ENCODE results near the gene CRYL1. TPM values are rescaled to one million over a fixed set of nuclear protein-coding genes. Genes with fewer than 3 reads are reported as not detected.

CRYL1 gene
- total RNA-seq, 6 experiments from 2014 or later = 10.9 to 13.2 (median 12.0) TPM

- peaks cover 24% of the 10 kb centered on the region for H3K4me1 Mint-ChIP-seq (ENCODE audit: low read depth)
- TF ChIP-seq CTCF (IDR thresholded peaks at IDR 0.05) = no peak
- no peak for DNase-seq
- peaks cover 14% of the 10 kb centered on the region for H3K36me3 Mint-ChIP-seq (ENCODE audit: low read depth)
- peak overlapping the region; percentile 90 for H3K4me3 Mint-ChIP-seq
- H3K27ac Mint-ChIP-seq = peak overlapping the region; percentile 94
- peaks cover 25% of the 10 kb centered on the region for H3K9me3 Mint-ChIP-seq
- peaks cover 3% of the 10 kb centered on the region for H3K27me3 Mint-ChIP-seq (ENCODE audit: insufficient read depth)
Measured at GRCh38 chr13:20567881-20568528, 42.3 kb upstream of the CRYL1 start.

GRCh38 chr13:20566898-20567874 lies 41.5 kb upstream of the CRYL1 start, which contains the start of gene IFT88:
TSS of gene IFT88 (plus strand) at chr13:20567157. CDS start at chr13:20574386, 7,229 bp downstream.
- peaks cover 24% of the 10 kb centered on the region for H3K4me1 Mint-ChIP-seq (ENCODE audit: low read depth)
- DNase-seq = peak; percentile 87
- H3K4me3 Mint-ChIP-seq = peak within 1 kb of the TSS; percentile 90
- H3K36me3 Mint-ChIP-seq (ENCODE audit: low read depth) = peaks cover 14% of the 10 kb centered on the region
- TF ChIP-seq CTCF (IDR thresholded peaks at IDR 0.05) = peak; percentile 51
- peaks cover 3% of the 10 kb centered on the region for H3K27me3 Mint-ChIP-seq (ENCODE audit: insufficient read depth)
- H3K9me3 Mint-ChIP-seq = peaks cover 25% of the 10 kb centered on the region
- peak within 1 kb of the TSS; percentile 94 for H3K27ac Mint-ChIP-seq

- TF ChIP-seq CTCF (IDR thresholded peaks at IDR 0.05) = no peak
- Mint-ChIP-seq H3K4me1 (ENCODE audit: low read depth) (peaks cover 24% of the 10 kb centered on the region), H3K27ac (peak overlapping the region; percentile 94), H3K9me3 (peaks cover 25% of the 10 kb centered on the region), H3K27me3 (ENCODE audit: insufficient read depth) (no peaks in the 10 kb centered on the region; the same call in none of the 2 replicates), H3K4me3 (peak overlapping the region; percentile 90), H3K36me3 (ENCODE audit: low read depth) (peaks cover 14% of the 10 kb centered on the region)
- DNase-seq = peak; percentile 69
Measured at GRCh38 chr13:20566468-20566897, 40.8 kb upstream of the CRYL1 start.

- peaks cover 20% of the 10 kb centered on the region for H3K4me1 Mint-ChIP-seq (ENCODE audit: low read depth)
- DNase-seq = no peak
- H3K27ac Mint-ChIP-seq = peak overlapping the region; percentile 40; the same call in 1 of the 2 replicates
- H3K36me3 Mint-ChIP-seq (ENCODE audit: low read depth) = peaks cover 14% of the 10 kb centered on the region
- no peak for TF ChIP-seq CTCF (IDR thresholded peaks at IDR 0.05)
- peak overlapping the region; percentile 26; the same call in 1 of the 2 replicates for H3K4me3 Mint-ChIP-seq
- peaks cover 25% of the 10 kb centered on the region for H3K9me3 Mint-ChIP-seq
- no peaks in the 10 kb centered on the region; the same call in none of the 2 replicates for H3K27me3 Mint-ChIP-seq (ENCODE audit: insufficient read depth)
Measured at GRCh38 chr13:20565115-20565736, 39.6 kb upstream of the CRYL1 start.

GRCh38 chr13:20561741-20562140 lies 36.1 kb upstream of the CRYL1 start:
- Mint-ChIP-seq H3K27ac (no peak overlapping the region), H3K4me1 (ENCODE audit: low read depth) (0 out of 2 replicates have a peak, but pooled peaks cover 5% of the 10 kb centered on the region), H3K36me3 (ENCODE audit: low read depth) (peaks cover 14% of the 10 kb centered on the region), H3K4me3 (no peak overlapping the region), H3K9me3 (peaks cover 25% of the 10 kb centered on the region), H3K27me3 (ENCODE audit: insufficient read depth) (peaks cover 3% of the 10 kb centered on the region)
- DNase-seq = no peak
- TF ChIP-seq CTCF (IDR thresholded peaks at IDR 0.05) = no peak
